Esophagus muscularis mucosa (tissue), 4 donors: ENCODE measurements around the gene VBP1. TPM values are rescaled to one million over a fixed set of nuclear protein-coding genes. Genes with fewer than 3 reads are reported as not detected.

Experiments used
- DNase-seq: peaks from one replicate; pipeline ENCODE4 v3.0.0-alpha.2; 2017; ENCODE audit errors: extremely low spot score
- H3K27ac ChIP-seq, 4 donors: fragments of 200-600 bp; sonication (generic); replicated peaks in 1 of 4; 1 replicate in 3 of 4; 2 replicates in 1 of 4; pipeline ENCODE4 v1.5.1; 2016 to 2019; ENCODE audit warnings: mild to moderate bottlenecking in 1 of 4
- H3K27me3 ChIP-seq, 4 donors: fragments of 200-600 bp; sonication (generic); one replicate each; pipeline versions ENCODE4 v1.5.1 to v1.6.0; 2016 to 2019
- H3K36me3 ChIP-seq, 4 donors: fragments of 200-600 bp; sonication (generic); one replicate each; pipeline ENCODE4 v1.5.1; 2016 to 2019
- H3K4me1 ChIP-seq, 4 donors: fragments of 200-600 bp; sonication (generic); one replicate each; pipeline ENCODE4 v1.5.1; 2016 to 2019
- H3K4me3 ChIP-seq, 4 donors: fragments of 200-600 bp; sonication (generic); 1 replicate in 2 of 4; 2 replicates in 2 of 4; pipeline ENCODE4 v1.5.1; 2016 to 2019; ENCODE audit warnings: mild to moderate bottlenecking in 4 of 4, moderate library complexity in 1 of 4
- H3K9me3 ChIP-seq, 4 donors: fragments of 200-600 bp; sonication (generic); 1 replicate in 3 of 4; 2 replicates in 1 of 4; pipeline ENCODE4 v1.5.1; 2016 to 2019
- EP300 ChIP-seq: sonication (generic); formaldehyde crosslinking; IDR thresholded peaks from one replicate; pipeline ENCODE4 v1.6.1; 2017; ENCODE audit warnings: antibody characterized with exemption
- POLR2A ChIP-seq: fragments of 450-650 bp; IDR thresholded peaks from one replicate; pipeline ENCODE4 v1.6.1; 2017; ENCODE audit warnings: antibody characterized with exemption, moderate library complexity, mild to moderate bottlenecking, low read depth
- POLR2AphosphoS5 ChIP-seq, 2 donors: sonication (generic); formaldehyde crosslinking; IDR thresholded peaks; one replicate each; pipeline ENCODE4 v1.6.1; 2017; ENCODE audit warnings: antibody characterized with exemption in 2 of 2
- WGBS: methylation state at CpG from one replicate; pipeline ENCODE4 v1.1.5; 2018; 5-methylcytosine and 5-hydroxymethylcytosine counted together
- intact Hi-C: fragments of 100-400 bp; cut with DNase I; formaldehyde crosslinking; loops from one replicate; pipeline ENCODE4 v1.15.1; 2023
- total RNA-seq, 4 donors: library from RNA; depleted of rRNA; stranded (reverse); fragments of >200 nt; gene quantifications; one replicate each; pipeline versions ENCODE4 v1.1.0 to v1.2.1, GENCODE V29; 2016
- TF ChIP-seq, protein P1 (sequence below), 3 experiments: fragments of 200-600 bp in 2 of 3; fragments of 450-650 bp in 1 of 3; sonication (generic) in 2 of 3; IDR thresholded peaks; one replicate each; pipeline ENCODE4 v1.5.1; 2017 to 2019; ENCODE audit warnings: antibody characterized with exemption in 3 of 3, mild to moderate bottlenecking in 2 of 3, moderate library complexity in 1 of 3

Gene VBP1
- total RNA-seq, 4 donors from 2014 or later: 26.5 to 41.5 (median 37.7) TPM

DNA sequence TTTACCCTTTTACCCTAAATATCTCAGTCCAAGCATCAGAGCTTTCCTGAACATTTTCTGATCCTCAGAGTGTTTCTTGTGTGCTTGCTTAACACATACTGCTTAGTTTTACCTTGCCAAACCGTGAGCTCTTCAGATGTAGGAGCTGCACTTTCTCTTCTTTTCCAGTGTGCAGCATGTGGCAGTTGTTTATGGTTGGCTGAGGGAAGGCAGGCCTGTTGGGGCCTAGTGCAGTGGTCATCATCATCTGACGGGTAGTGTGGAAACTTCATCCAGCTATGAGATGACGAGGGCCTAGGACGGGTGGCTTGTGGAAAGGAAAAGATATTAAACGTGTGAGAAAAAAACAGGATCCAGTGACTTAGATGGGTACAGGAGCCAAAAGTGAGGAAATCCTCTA is 21.5 kb downstream of the VBP1 start:
- DNase-seq: no peak
- no peak overlapping the region for H3K4me3 ChIP-seq
- WGBS: 70% methylated on average over 5 of the region's 5 CpGs
- H3K27ac ChIP-seq: no peak overlapping the region
- intact Hi-C loops: no loop called here
- no peaks in the 10 kb centered on the region for H3K27me3 ChIP-seq
- peaks cover 5 to 36% (median 19%) of the 10 kb centered on the region in 4 donors for H3K36me3 ChIP-seq
- TF ChIP-seq, protein P1, sequence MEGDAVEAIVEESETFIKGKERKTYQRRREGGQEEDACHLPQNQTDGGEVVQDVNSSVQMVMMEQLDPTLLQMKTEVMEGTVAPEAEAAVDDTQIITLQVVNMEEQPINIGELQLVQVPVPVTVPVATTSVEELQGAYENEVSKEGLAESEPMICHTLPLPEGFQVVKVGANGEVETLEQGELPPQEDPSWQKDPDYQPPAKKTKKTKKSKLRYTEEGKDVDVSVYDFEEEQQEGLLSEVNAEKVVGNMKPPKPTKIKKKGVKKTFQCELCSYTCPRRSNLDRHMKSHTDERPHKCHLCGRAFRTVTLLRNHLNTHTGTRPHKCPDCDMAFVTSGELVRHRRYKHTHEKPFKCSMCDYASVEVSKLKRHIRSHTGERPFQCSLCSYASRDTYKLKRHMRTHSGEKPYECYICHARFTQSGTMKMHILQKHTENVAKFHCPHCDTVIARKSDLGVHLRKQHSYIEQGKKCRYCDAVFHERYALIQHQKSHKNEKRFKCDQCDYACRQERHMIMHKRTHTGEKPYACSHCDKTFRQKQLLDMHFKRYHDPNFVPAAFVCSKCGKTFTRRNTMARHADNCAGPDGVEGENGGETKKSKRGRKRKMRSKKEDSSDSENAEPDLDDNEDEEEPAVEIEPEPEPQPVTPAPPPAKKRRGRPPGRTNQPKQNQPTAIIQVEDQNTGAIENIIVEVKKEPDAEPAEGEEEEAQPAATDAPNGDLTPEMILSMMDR (IDR thresholded peaks at IDR 0.05): no peak
- H3K9me3 ChIP-seq: no peaks in the 10 kb centered on the region
- no peaks in the 10 kb centered on the region for H3K4me1 ChIP-seq

- no peak overlapping the region for H3K27ac ChIP-seq
- WGBS: 65% methylated on average over 5 of the region's 5 CpGs
- no peak for TF ChIP-seq POLR2AphosphoS5 (IDR thresholded peaks at IDR 0.05)
- TF ChIP-seq, protein P1 (IDR thresholded peaks at IDR 0.05): no peak
- TF ChIP-seq POLR2A: no peak
- no peak for TF ChIP-seq EP300
- H3K4me3 ChIP-seq: no peak overlapping the region
- DNase-seq: no peak
- H3K4me1 ChIP-seq: no peaks in the 10 kb centered on the region
- no peaks in the 10 kb centered on the region for H3K9me3 ChIP-seq
- H3K27me3 ChIP-seq: no peaks in the 10 kb centered on the region
- H3K36me3 ChIP-seq: peaks cover 0 to 22% (median 9%) of the 10 kb centered on the region in 4 donors
- intact Hi-C loops: no loop called here
These were observed 26.0 kb downstream of the VBP1 start for GRCh38 chrX:155242300-155242699.

GRCh38 chrX:155246748-155247147 is 30.5 kb downstream of the VBP1 start:
- intact Hi-C loops: no loop called here
- TF ChIP-seq POLR2AphosphoS5 (IDR thresholded peaks at IDR 0.05) (no peak), EP300 (no peak), POLR2A (no peak)
- TF ChIP-seq, protein P1 (IDR thresholded peaks at IDR 0.05): no peak
- H3K27me3 ChIP-seq: no peaks in the 10 kb centered on the region
- no peaks in the 10 kb centered on the region for H3K4me1 ChIP-seq
- H3K9me3 ChIP-seq: no peaks in the 10 kb centered on the region
- DNase-seq: no peak
- H3K36me3 ChIP-seq: no peaks in the 10 kb centered on the region
- no peak overlapping the region for H3K27ac ChIP-seq
- H3K4me3 ChIP-seq: no peak overlapping the region
- 67% methylated on average over 1 of the region's 1 CpG for WGBS

- Histone ChIP-seq H3K36me3 (no peaks in the 10 kb centered on the region), H3K27ac (no peak overlapping the region), H3K4me3 (no peak overlapping the region), H3K27me3 (no peaks in the 10 kb centered on the region), H3K4me1 (no peaks in the 10 kb centered on the region), H3K9me3 (no peaks in the 10 kb centered on the region)
- DNase-seq: no peak
- intact Hi-C loops: no loop called here
- 69% methylated on average over 4 of the region's 4 CpGs for WGBS
- TF ChIP-seq, protein P1 (IDR thresholded peaks at IDR 0.05): no peak
- TF ChIP-seq POLR2A (no peak), POLR2AphosphoS5 (IDR thresholded peaks at IDR 0.05) (no peak), EP300 (no peak)
These were observed 31.2 kb downstream of the VBP1 start for GRCh38 chrX:155247497-155247896.

DNA sequence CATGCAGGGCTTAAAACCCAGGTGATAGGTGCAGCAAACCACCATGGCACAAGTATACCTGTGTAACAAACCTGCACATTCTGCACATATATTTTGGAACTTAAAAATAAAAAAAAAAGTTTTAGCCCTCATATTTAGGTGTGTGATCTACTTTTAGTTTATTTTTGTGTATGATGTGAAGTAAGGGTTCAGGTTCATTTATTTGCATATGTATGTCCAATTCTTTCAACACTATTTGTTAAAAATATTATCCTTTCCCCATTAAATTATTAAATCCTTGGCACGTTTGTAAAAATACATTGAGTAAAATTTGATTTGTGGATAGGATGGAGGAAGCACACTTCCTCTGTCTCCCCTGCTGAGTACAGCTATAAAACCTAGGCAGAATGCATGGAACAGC is 35.1 kb downstream of the VBP1 start:
- intact Hi-C loops: no loop called here
- H3K27me3 ChIP-seq: no peaks in the 10 kb centered on the region
- TF ChIP-seq EP300 (no peak), POLR2AphosphoS5 (IDR thresholded peaks at IDR 0.05) (no peak), POLR2A (no peak)
- TF ChIP-seq, protein P1 (IDR thresholded peaks at IDR 0.05): no peak
- no peaks in the 10 kb centered on the region for H3K9me3 ChIP-seq
- no peaks in the 10 kb centered on the region for H3K36me3 ChIP-seq
- H3K4me1 ChIP-seq: no peaks in the 10 kb centered on the region
- H3K27ac ChIP-seq: no peak overlapping the region
- DNase-seq: no peak
- no peak overlapping the region for H3K4me3 ChIP-seq
- WGBS: 58% methylated on average over 1 of the region's 1 CpG
